Right lobe of liver (tissue), 6 donors: ENCODE results near the gene UMOD. TPM values are rescaled to one million over a fixed set of nuclear protein-coding genes. Genes with fewer than 3 reads are reported as not detected.

Experiments used
- ATAC-seq, 4 donors: fragments of 200-7000 bp; cut with Tn5 transposase; one replicate each; pipeline ENCODE4 v1.9.1; 2020; ENCODE audit warnings: mild to moderate bottlenecking in 4 of 4, moderate library complexity in 4 of 4
- DNase-seq, 3 donors: peaks; one replicate each; pipeline ENCODE4 v3.0.0-alpha.2; 2020
- H3K27ac ChIP-seq, 3 donors: fragments of 200-600 bp; one replicate each; pipeline ENCODE4 v1.8.0; 2022
- H3K27me3 ChIP-seq, 2 donors: fragments of 200-600 bp; one replicate each; pipeline ENCODE4 v1.8.0; 2022
- H3K36me3 ChIP-seq, 4 donors: fragments of 200-600 bp; sonication (generic) in 1 of 4; one replicate each; pipeline versions ENCODE4 v1.5.1 to v1.8.0; 2017 to 2022; ENCODE audit warnings: control low read depth in 1 of 4
- H3K4me1 ChIP-seq, 4 donors: fragments of 200-600 bp; sonication (generic) in 1 of 4; one replicate each; pipeline versions ENCODE4 v1.5.1 to v1.8.0; 2017 to 2022; ENCODE audit warnings: control low read depth in 1 of 4
- H3K4me3 ChIP-seq, 3 donors: fragments of 200-600 bp; one replicate each; pipeline ENCODE4 v1.8.0; 2022
- H3K9me3 ChIP-seq, 4 donors: fragments of 200-600 bp; sonication (generic) in 1 of 4; one replicate each; pipeline versions ENCODE4 v1.5.1 to v1.8.0; 2017 to 2022; ENCODE audit warnings: control low read depth in 1 of 4
- POLR2A ChIP-seq: fragments of 450-650 bp; IDR thresholded peaks from one replicate; pipeline ENCODE4 v1.6.1; 2017; ENCODE audit warnings: antibody characterized with exemption, mild to moderate bottlenecking
- WGBS: methylation state at CpG from one replicate; pipeline ENCODE4 v1.1.6; 2018; ENCODE audit warnings: low coverage, low lambda C conversion rate; ENCODE audit not compliant: insufficient coverage; ENCODE audit errors: missing lambda C conversion rate; 5-methylcytosine and 5-hydroxymethylcytosine counted together
- intact Hi-C, 2 donors: fragments of 100-400 bp; cut with DNase I; formaldehyde crosslinking; loops; one replicate each; pipeline versions ENCODE4 v1.11.2 to v1.14.1; 2022
- total RNA-seq, 6 experiments: library from RNA; depleted of rRNA in 2 of 6; stranded (reverse); fragments of >200 nt in 2 of 6; fragmentation: NEBNext Ultra II Directional in 3 of 6; extraction: Animal tissue kit (Norgen Biotek cat#: 25700) in 3 of 6; gene quantifications; one replicate each; pipeline versions ENCODE4 v1.1.0 to v1.2.4, GENCODE V29; 2016 to 2023
- TF ChIP-seq, protein P1 (sequence below), 4 donors: fragments of 200-600 bp in 3 of 4; fragments of 450-650 bp in 1 of 4; IDR thresholded peaks; one replicate each; pipeline versions ENCODE4 v1.5.1 to v1.8.0; 2016 to 2022; ENCODE audit warnings: antibody characterized with exemption in 4 of 4, mild to moderate bottlenecking in 2 of 4
- donor health status: DM: no; HTN: yes; CAD: no.
- donor health status: DM: no; HTN: no; CAD: no.
- donor health status: DM: no; HTN: no; CAD: no.
- donor health status: DM: no; HTN: yes; CAD: no.
- donor health status: DM: no; HTN: yes; CAD: no.

Gene UMOD
- total RNA-seq, 6 experiments from 2014 or later: not detected

- TF ChIP-seq POLR2A: no peak
- TF ChIP-seq, protein P1, sequence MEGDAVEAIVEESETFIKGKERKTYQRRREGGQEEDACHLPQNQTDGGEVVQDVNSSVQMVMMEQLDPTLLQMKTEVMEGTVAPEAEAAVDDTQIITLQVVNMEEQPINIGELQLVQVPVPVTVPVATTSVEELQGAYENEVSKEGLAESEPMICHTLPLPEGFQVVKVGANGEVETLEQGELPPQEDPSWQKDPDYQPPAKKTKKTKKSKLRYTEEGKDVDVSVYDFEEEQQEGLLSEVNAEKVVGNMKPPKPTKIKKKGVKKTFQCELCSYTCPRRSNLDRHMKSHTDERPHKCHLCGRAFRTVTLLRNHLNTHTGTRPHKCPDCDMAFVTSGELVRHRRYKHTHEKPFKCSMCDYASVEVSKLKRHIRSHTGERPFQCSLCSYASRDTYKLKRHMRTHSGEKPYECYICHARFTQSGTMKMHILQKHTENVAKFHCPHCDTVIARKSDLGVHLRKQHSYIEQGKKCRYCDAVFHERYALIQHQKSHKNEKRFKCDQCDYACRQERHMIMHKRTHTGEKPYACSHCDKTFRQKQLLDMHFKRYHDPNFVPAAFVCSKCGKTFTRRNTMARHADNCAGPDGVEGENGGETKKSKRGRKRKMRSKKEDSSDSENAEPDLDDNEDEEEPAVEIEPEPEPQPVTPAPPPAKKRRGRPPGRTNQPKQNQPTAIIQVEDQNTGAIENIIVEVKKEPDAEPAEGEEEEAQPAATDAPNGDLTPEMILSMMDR (IDR thresholded peaks at IDR 0.05): no peak
- Histone ChIP-seq H3K4me3 (no peak overlapping the region), H3K9me3 (no peaks in the 10 kb centered on the region), H3K27me3 (no peaks in the 10 kb centered on the region), H3K27ac (no peak overlapping the region), H3K36me3 (no peaks in the 10 kb centered on the region), H3K4me1 (no peaks in the 10 kb centered on the region)
- no peak for ATAC-seq
- no peak for DNase-seq
- 84% methylated on average over 3 of the region's 3 CpGs for WGBS
- intact Hi-C loops: no loop called here
These were observed 12.8 kb downstream of the UMOD start for GRCh38 chr16:20339744-20340143.

DNA sequence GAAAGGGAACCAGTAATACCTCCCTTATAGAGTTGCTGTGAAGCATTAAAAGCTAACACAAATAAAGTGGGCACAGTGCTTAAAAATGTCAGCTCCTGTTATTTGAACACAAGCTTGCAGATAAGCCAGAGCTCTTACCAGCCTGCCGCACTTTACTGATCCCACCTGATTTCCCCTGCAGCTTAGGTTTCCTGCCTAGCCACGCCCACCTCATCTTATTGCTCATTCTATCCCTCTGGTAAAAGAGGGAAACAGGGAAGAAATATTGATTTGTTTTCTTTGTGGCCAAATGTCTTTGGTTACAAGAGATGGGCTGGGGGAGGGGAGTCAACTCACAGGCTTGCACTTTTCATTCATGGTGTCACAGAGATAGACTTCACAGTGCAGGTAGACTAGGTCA is 15.6 kb downstream of the UMOD start:
- Histone ChIP-seq H3K9me3 (no peaks in the 10 kb centered on the region), H3K4me3 (no peak overlapping the region), H3K36me3 (no peaks in the 10 kb centered on the region), H3K27me3 (no peaks in the 10 kb centered on the region), H3K27ac (no peak overlapping the region), H3K4me1 (no peaks in the 10 kb centered on the region)
- no peak for DNase-seq
- TF ChIP-seq, protein P1 (IDR thresholded peaks at IDR 0.05): no peak
- TF ChIP-seq POLR2A: no peak
- intact Hi-C loops: no loop called here
- 36% methylated on average over 2 of the region's 2 CpGs for WGBS
- ATAC-seq: no peak

GRCh38 chr16:20334396-20334795 is 18.1 kb downstream of the UMOD start:
- no peaks in the 10 kb centered on the region for H3K27me3 ChIP-seq
- no peak overlapping the region for H3K4me3 ChIP-seq
- WGBS: no CpG with 5 or more reads among the region's 1 CpG
- ATAC-seq (no peak), DNase-seq (no peak)
- no peaks in the 10 kb centered on the region for H3K36me3 ChIP-seq
- TF ChIP-seq POLR2A: no peak
- TF ChIP-seq, protein P1 (IDR thresholded peaks at IDR 0.05): no peak
- H3K4me1 ChIP-seq: no peaks in the 10 kb centered on the region
- no peaks in the 10 kb centered on the region for H3K9me3 ChIP-seq
- intact Hi-C loops: no loop called here
- H3K27ac ChIP-seq: no peak overlapping the region

- Histone ChIP-seq H3K27me3 (no peaks in the 10 kb centered on the region), H3K4me1 (no peaks in the 10 kb centered on the region), H3K9me3 (no peaks in the 10 kb centered on the region), H3K27ac (no peak overlapping the region), H3K4me3 (no peak overlapping the region), H3K36me3 (no peaks in the 10 kb centered on the region)
- no peak for DNase-seq
- no CpG with 5 or more reads among the region's 5 CpGs for WGBS
- TF ChIP-seq POLR2A: no peak
- TF ChIP-seq, protein P1 (IDR thresholded peaks at IDR 0.05): no peak
- no peak for ATAC-seq
- intact Hi-C loops: no loop called here
These were observed 19.4 kb downstream of the UMOD start for GRCh38 chr16:20333120-20333519.

DNA sequence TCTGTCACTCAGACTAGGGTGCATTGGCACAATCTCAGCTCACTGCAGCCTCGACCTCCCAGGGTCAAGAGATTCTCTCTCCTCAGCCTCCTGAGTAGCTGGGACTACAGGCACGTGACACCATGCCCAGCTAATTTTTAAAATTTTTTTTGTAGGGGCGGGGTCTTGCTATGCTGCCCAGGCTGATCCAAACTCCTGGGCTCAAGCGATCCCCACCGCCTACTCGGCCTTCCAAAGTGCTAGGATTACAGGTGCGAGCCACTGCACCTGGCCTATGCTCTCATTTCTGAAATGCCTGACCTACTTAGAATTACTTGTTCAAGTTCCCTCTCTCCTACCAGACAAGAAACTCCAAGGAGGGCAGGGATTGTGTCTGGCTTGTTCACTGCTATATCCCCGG is 20.1 kb downstream of the UMOD start:
- no peak overlapping the region for H3K27ac ChIP-seq
- H3K36me3 ChIP-seq: no peaks in the 10 kb centered on the region
- no peak overlapping the region for H3K4me3 ChIP-seq
- WGBS: 81% methylated on average over 4 of the region's 8 CpGs
- ATAC-seq (no peak), DNase-seq (no peak)
- H3K27me3 ChIP-seq: no peaks in the 10 kb centered on the region
- no peaks in the 10 kb centered on the region for H3K4me1 ChIP-seq
- intact Hi-C loops: no loop called here
- no peaks in the 10 kb centered on the region for H3K9me3 ChIP-seq
- TF ChIP-seq, protein P1 (IDR thresholded peaks at IDR 0.05): no peak
- no peak for TF ChIP-seq POLR2A
